ENCODE measurements around the gene PCLO. TPM values are rescaled to one million over a fixed set of nuclear protein-coding genes. Genes with fewer than 3 reads are reported as not detected.

Gene PCLO
- total and polyA plus RNA-seq, 2 experiments from 2014 or later, result 0.77 to 1.1 TPM

DNA sequence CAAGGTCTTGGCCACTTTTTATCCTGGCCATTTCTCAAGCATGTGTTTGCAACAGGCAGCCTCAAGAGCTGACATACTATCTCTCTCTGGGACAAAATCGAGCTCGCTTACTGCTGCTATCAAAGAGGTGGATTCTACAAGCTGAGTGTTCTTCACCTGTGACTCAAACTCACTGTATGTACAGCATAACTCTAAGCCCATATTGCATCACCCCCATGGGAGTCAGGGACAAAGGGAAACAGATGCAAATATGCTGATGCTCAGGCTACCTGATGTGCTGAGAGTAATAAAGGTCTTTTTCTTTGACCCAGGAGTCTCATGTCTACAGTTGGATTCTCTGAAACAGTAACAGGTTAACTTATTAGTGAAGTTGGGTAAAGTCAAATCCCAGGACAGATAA is 45.2 kb downstream of the PCLO start:
- TF ChIP-seq, protein P1, sequence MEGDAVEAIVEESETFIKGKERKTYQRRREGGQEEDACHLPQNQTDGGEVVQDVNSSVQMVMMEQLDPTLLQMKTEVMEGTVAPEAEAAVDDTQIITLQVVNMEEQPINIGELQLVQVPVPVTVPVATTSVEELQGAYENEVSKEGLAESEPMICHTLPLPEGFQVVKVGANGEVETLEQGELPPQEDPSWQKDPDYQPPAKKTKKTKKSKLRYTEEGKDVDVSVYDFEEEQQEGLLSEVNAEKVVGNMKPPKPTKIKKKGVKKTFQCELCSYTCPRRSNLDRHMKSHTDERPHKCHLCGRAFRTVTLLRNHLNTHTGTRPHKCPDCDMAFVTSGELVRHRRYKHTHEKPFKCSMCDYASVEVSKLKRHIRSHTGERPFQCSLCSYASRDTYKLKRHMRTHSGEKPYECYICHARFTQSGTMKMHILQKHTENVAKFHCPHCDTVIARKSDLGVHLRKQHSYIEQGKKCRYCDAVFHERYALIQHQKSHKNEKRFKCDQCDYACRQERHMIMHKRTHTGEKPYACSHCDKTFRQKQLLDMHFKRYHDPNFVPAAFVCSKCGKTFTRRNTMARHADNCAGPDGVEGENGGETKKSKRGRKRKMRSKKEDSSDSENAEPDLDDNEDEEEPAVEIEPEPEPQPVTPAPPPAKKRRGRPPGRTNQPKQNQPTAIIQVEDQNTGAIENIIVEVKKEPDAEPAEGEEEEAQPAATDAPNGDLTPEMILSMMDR (IDR thresholded peaks at IDR 0.05; ENCODE audit: low read depth, low read length), result no peak
- Histone ChIP-seq H3K36me3 (no peaks in the 10 kb centered on the region), H3K4me3 (no peak overlapping the region), H3K4me1 (ENCODE audit: low read depth) (no peaks in the 10 kb centered on the region), H3K9me3 (ENCODE audit: low read depth) (no peaks in the 10 kb centered on the region), H3K27ac (no peak overlapping the region), H3K27me3 (no peaks in the 10 kb centered on the region)
- DNase-seq (ENCODE audit: low read depth in 1 of 2, low spot score in 1 of 2), result no peak

DNA sequence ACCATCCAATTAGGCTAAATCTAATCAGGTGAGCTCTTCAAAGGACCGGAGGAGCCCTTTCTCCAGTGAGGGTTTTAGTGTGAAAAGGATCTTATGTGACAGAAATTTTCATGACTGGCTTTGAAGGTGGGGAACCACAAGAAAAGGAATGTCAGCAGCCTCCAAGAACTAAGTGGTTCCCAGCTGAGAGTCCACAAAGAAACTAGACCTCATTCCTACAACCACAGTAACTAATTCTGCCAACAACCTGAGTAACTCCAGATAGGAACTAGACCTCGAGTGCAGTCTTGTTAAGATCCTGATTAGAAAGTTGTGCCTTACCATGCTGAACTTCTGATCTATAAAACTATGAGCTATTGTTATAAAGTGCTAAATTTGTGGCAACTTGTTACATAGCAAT is 51.3 kb downstream of the PCLO start:
- H3K36me3 ChIP-seq, result no peaks in the 10 kb centered on the region
- no peak overlapping the region for H3K4me3 ChIP-seq
- H3K9me3 ChIP-seq (ENCODE audit: low read depth), result no peaks in the 10 kb centered on the region
- DNase-seq (ENCODE audit: low read depth in 1 of 2, low spot score in 1 of 2), result no peak
- no peaks in the 10 kb centered on the region for H3K27me3 ChIP-seq
- TF ChIP-seq, protein P1 (IDR thresholded peaks at IDR 0.05; ENCODE audit: low read depth, low read length), result no peak
- no peaks in the 10 kb centered on the region for H3K4me1 ChIP-seq (ENCODE audit: low read depth)
- no peak overlapping the region for H3K27ac ChIP-seq

DNA sequence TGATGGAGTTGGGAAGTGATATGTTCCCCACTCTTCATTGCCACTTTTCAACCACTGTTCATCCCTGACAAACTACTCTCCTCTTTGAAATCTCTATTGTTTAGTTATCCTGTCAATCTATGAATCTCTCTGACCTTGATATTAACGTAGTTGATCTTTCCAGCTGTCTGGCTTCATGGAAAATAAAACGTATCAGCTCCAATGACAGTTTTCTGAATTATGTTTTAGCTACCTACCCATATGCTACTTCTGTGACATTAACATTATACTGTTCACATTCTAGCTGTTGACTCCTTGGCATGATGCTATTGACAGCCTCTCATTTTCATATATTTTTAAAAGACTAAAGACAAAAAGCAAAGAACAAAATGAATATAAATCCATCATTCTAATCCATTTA is 53.3 kb downstream of the PCLO start:
- TF ChIP-seq, protein P1 (IDR thresholded peaks at IDR 0.05; ENCODE audit: low read depth, low read length), result no peak
- no peak for DNase-seq (ENCODE audit: low read depth in 1 of 2, low spot score in 1 of 2)

GRCh38 chr7:83105948-83106347 is 56.7 kb downstream of the PCLO start:
- H3K27me3 ChIP-seq, result no peaks in the 10 kb centered on the region

More for the DNA sequence above, 53.3 kb downstream of the PCLO start:
- Histone ChIP-seq H3K4me3 (no peak overlapping the region), H3K27me3 (no peaks in the 10 kb centered on the region), H3K4me1 (ENCODE audit: low read depth) (no peaks in the 10 kb centered on the region), H3K27ac (no peak overlapping the region), H3K9me3 (ENCODE audit: low read depth) (no peaks in the 10 kb centered on the region), H3K36me3 (no peaks in the 10 kb centered on the region)

DNA sequence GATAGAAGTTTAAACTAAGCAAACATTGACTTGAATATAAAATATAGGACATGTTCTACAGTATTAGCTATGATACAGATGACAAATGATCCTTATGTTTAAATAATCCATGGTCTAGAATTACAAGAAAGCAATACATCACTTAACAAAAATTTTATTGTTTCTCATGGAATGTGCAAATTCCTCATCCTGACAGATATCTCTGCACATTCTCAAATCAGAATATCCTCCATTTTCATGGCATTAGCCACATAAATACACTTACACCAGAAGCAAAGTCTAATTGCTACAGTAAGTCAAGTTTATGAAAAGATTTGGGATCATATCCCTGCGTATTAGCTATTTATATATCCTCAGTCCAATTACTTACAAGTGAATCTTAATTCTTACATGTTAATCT is 57.6 kb downstream of the PCLO start:
- Histone ChIP-seq H3K9me3 (ENCODE audit: low read depth) (no peaks in the 10 kb centered on the region), H3K27ac (no peak overlapping the region), H3K27me3 (no peaks in the 10 kb centered on the region), H3K4me3 (no peak overlapping the region), H3K36me3 (no peaks in the 10 kb centered on the region), H3K4me1 (ENCODE audit: low read depth) (no peaks in the 10 kb centered on the region)
- TF ChIP-seq, protein P1 (IDR thresholded peaks at IDR 0.05; ENCODE audit: low read depth, low read length), result no peak
- no peak for DNase-seq (ENCODE audit: low read depth in 1 of 2, low spot score in 1 of 2)

More at GRCh38 chr7:83105948-83106347, 56.7 kb downstream of the PCLO start:
- DNase-seq (ENCODE audit: low read depth in 1 of 2, low spot score in 1 of 2), result no peak
- H3K4me3 ChIP-seq, result no peak overlapping the region
- no peaks in the 10 kb centered on the region for H3K36me3 ChIP-seq
- TF ChIP-seq, protein P1 (IDR thresholded peaks at IDR 0.05; ENCODE audit: low read depth, low read length), result no peak
- H3K9me3 ChIP-seq (ENCODE audit: low read depth), result no peaks in the 10 kb centered on the region
- H3K4me1 ChIP-seq (ENCODE audit: low read depth), result no peaks in the 10 kb centered on the region
- no peak overlapping the region for H3K27ac ChIP-seq

GRCh38 chr7:83101530-83101929 is 61.2 kb downstream of the PCLO start:
- H3K4me3 ChIP-seq, result no peak overlapping the region
- TF ChIP-seq, protein P1 (IDR thresholded peaks at IDR 0.05; ENCODE audit: low read depth, low read length), result no peak
- no peaks in the 10 kb centered on the region for H3K27me3 ChIP-seq
- H3K36me3 ChIP-seq, result no peaks in the 10 kb centered on the region
- H3K27ac ChIP-seq, result no peak overlapping the region
- H3K9me3 ChIP-seq (ENCODE audit: low read depth), result no peaks in the 10 kb centered on the region
- no peak for DNase-seq (ENCODE audit: low read depth in 1 of 2, low spot score in 1 of 2)
- H3K4me1 ChIP-seq (ENCODE audit: low read depth), result no peaks in the 10 kb centered on the region
